HFFc6 (cell line): ENCODE results near the gene KHNYN. TPM values are rescaled to one million over a fixed set of nuclear protein-coding genes. Genes with fewer than 3 reads are reported as not detected.
A peak's percentile ranks its signal among the peaks of the same experiment; 100 is the strongest.

Source experiments
- DNase-seq: peaks from one replicate; pipeline ENCODE4 v3.0.0-alpha.2; 2018
- H3K27ac Mint-ChIP-seq: 2 replicates; pipeline ENCODE4 v1.8.0; 2020; ENCODE audit warnings: mild to moderate bottlenecking, mixed read lengths
- H3K27me3 Mint-ChIP-seq: 2 replicates; pipeline ENCODE4 v1.8.0; 2021; ENCODE audit warnings: mild to moderate bottlenecking, moderate library complexity, mixed read lengths; ENCODE audit not compliant: insufficient read depth
- H3K36me3 Mint-ChIP-seq: 2 replicates; pipeline ENCODE4 v1.8.0; 2021; ENCODE audit warnings: low read depth, mixed read lengths
- H3K4me1 Mint-ChIP-seq: 2 replicates; pipeline ENCODE4 v1.8.0; 2020; ENCODE audit warnings: low read depth, mixed read lengths
- H3K4me3 Mint-ChIP-seq: 2 replicates; pipeline ENCODE4 v1.8.0; 2020; ENCODE audit warnings: mild to moderate bottlenecking, moderate library complexity, mixed read lengths
- H3K9me3 Mint-ChIP-seq: 2 replicates; pipeline ENCODE4 v1.8.0; 2020; ENCODE audit warnings: mild to moderate bottlenecking, mixed read lengths
- CTCF ChIP-seq: fragments of 200-600 bp; sonication (generic); IDR thresholded peaks from 2 replicates; pipeline ENCODE4 v1.5.0; 2021; ENCODE audit warnings: antibody characterized with exemption, mild to moderate bottlenecking
- total RNA-seq, 6 experiments: library from RNA; stranded (reverse); fragmentation: NEBNext Ultra II Directional; extraction: Animal tissue kit (Norgen Biotek cat#: 25700); gene quantifications; 2 replicates in 1 of 6; 3 replicates in 5 of 6; pipeline ENCODE4 v1.2.3, GENCODE V29; 2021

Gene KHNYN
- total RNA-seq, 6 experiments from 2014 or later = 25.4 to 29.2 (median 28.0) TPM

GRCh38 chr14:24427537-24428508 is 1.9 kb upstream of the KHNYN start:
- TF ChIP-seq CTCF = no peak
- Mint-ChIP-seq H3K4me3 (no peak overlapping the region), H3K27me3 (peaks cover 2% of the 10 kb centered on the region), H3K36me3 (peaks cover 8% of the 10 kb centered on the region), H3K4me1 (peaks cover 45% of the 10 kb centered on the region), H3K27ac (peak overlapping the region; percentile 48; the same call in 1 of the 2 replicates), H3K9me3 (no peaks in the 10 kb centered on the region)
- no peak for DNase-seq

- Mint-ChIP-seq H3K27me3 (peaks cover 2% of the 10 kb centered on the region), H3K4me1 (peaks cover 52% of the 10 kb centered on the region), H3K9me3 (no peaks in the 10 kb centered on the region), H3K27ac (peak overlapping the region; percentile 96), H3K4me3 (peak overlapping the region; percentile 86; the same call in 1 of the 2 replicates), H3K36me3 (peaks cover 8% of the 10 kb centered on the region)
- no peak for DNase-seq
- TF ChIP-seq CTCF = no peak
Measured at GRCh38 chr14:24428628-24429394, 943 bp upstream of the KHNYN start.

GRCh38 chr14:24430143-24430681 is 458 bp downstream of the KHNYN start:
- H3K9me3 Mint-ChIP-seq = no peaks in the 10 kb centered on the region
- no peak for TF ChIP-seq CTCF
- H3K27ac Mint-ChIP-seq = peak overlapping the region; percentile 95
- DNase-seq = peak; percentile 44
- H3K27me3 Mint-ChIP-seq = peaks cover 2% of the 10 kb centered on the region
- H3K4me1 Mint-ChIP-seq = peaks cover 49% of the 10 kb centered on the region
- H3K36me3 Mint-ChIP-seq = peaks cover 8% of the 10 kb centered on the region
- peak overlapping the region; percentile 80 for H3K4me3 Mint-ChIP-seq

GRCh38 chr14:24430682-24431568 is 1.2 kb downstream of the KHNYN start:
- Mint-ChIP-seq H3K4me1 (peaks cover 46% of the 10 kb centered on the region), H3K27me3 (peaks cover 2% of the 10 kb centered on the region), H3K27ac (peak overlapping the region; percentile 95), H3K9me3 (no peaks in the 10 kb centered on the region), H3K4me3 (peak overlapping the region; percentile 80), H3K36me3 (peaks cover 8% of the 10 kb centered on the region)
- peak; percentile 37 for DNase-seq
- TF ChIP-seq CTCF = peak; percentile 31; the same call in 1 of the 2 replicates
